B cell (primary cell): Measurements from ENCODE around the gene ITSN2. TPM values are rescaled to one million over a fixed set of nuclear protein-coding genes. Genes with fewer than 3 reads are reported as not detected.

Experiments used
- ATAC-seq: fragments of 200-7000 bp; cut with Tn5 transposase; one replicate; pipeline ENCODE4 v1.10.0; 2021; ENCODE audit warnings: low read depth, mild to moderate bottlenecking, moderate number of reproducible peaks, moderate library complexity
- CTCF ChIA-PET: fragments of 350-600 bp; sonication (Branson Sonifier 250); formaldehyde crosslinking; loops from one replicate; lab custom pipeline; 2021; ENCODE audit warnings: antibody characterized with exemption, inconsistent platforms; lab: Charles Lee
- POLR2A ChIA-PET: fragments of 350-600 bp; sonication (Branson Sonifier 250); formaldehyde crosslinking; loops from one replicate; lab custom pipeline; 2021; ENCODE audit warnings: antibody characterized with exemption; lab: Charles Lee
- DNase-seq: peaks from one replicate; pipeline ENCODE4 v3.0.0; 2013
- H2AFZ ChIP-seq: 2 replicates; pipeline ENCODE4 v1.6.1; 2012; ENCODE audit warnings: mild to moderate bottlenecking, low read depth, low read length; ENCODE audit not compliant: insufficient read depth, poor library complexity, severe bottlenecking
- H3K27ac ChIP-seq, 2 donors: 1 replicate in 1 of 2; 2 replicates in 1 of 2; pipeline ENCODE4 v1.5.1; 2012 to 2013; ENCODE audit warnings: low read length in 2 of 2, mild to moderate bottlenecking in 2 of 2, moderate library complexity in 1 of 2
- H3K27me3 ChIP-seq, 4 experiments: fragments of 200-600 bp in 1 of 4; sonication (generic) in 1 of 4; replicated peaks in 1 of 4; 1 replicate in 2 of 4; 2 replicates in 2 of 4; pipeline versions ENCODE4 v1.6.1 to v1.7.0; 2013 to 2016; ENCODE audit warnings: low read length in 3 of 4, mild to moderate bottlenecking in 2 of 4, mixed read lengths in 1 of 4, moderate library complexity in 1 of 4; ENCODE audit not compliant: insufficient read depth in 4 of 4, control insufficient read depth in 3 of 4; ENCODE audit errors: control extremely low read depth in 1 of 4
- H3K36me3 ChIP-seq, 2 experiments: replicated peaks in 1 of 2; 1 replicate in 1 of 2; 2 replicates in 1 of 2; pipeline versions ENCODE4 v1.6.1 to v1.7.1; 2013; ENCODE audit warnings: low read length in 1 of 2; ENCODE audit not compliant: insufficient read depth in 2 of 2, control insufficient read depth in 1 of 2; ENCODE audit errors: control extremely low read depth in 1 of 2, extremely low read depth in 1 of 2
- H3K4me1 ChIP-seq, 2 donors: fragments of 200-600 bp in 1 of 2; sonication (generic) in 1 of 2; 1 replicate in 1 of 2; 2 replicates in 1 of 2; pipeline versions ENCODE4 v1.5.1 to v1.6.1; 2013 to 2017; ENCODE audit warnings: low read length in 2 of 2; ENCODE audit not compliant: control insufficient read depth in 2 of 2, insufficient read depth in 2 of 2
- H3K4me2 ChIP-seq: replicated peaks from 2 replicates; pipeline ENCODE3; 2012; ENCODE audit warnings: mild to moderate bottlenecking, low read depth, low read length; ENCODE audit not compliant: poor library complexity, severe bottlenecking
- H3K4me3 ChIP-seq, 5 experiments: fragments of 200-600 bp in 1 of 5; sonication (generic) in 1 of 5; 1 replicate in 3 of 5; 2 replicates in 2 of 5; pipeline versions ENCODE4 v1.5.1 to v1.7.0; 2011 to 2016; ENCODE audit warnings: low read length in 4 of 5, mild to moderate bottlenecking in 4 of 5, low read depth in 2 of 5, control low read depth in 1 of 5, moderate library complexity in 1 of 5; ENCODE audit not compliant: insufficient read depth in 1 of 5; ENCODE audit errors: control extremely low read depth in 1 of 5, extremely low read depth in 1 of 5
- H3K79me2 ChIP-seq: fragments of 200-600 bp; sonication (generic); one replicate; pipeline ENCODE4 v1.6.0; 2016; ENCODE audit warnings: low read length; ENCODE audit not compliant: control insufficient read depth, insufficient read depth
- H3K9ac ChIP-seq: fragments of 200-600 bp; sonication (generic); 2 replicates; pipeline ENCODE4 v1.6.1; 2017; ENCODE audit warnings: mild to moderate bottlenecking, low read length, moderate library complexity
- H3K9me3 ChIP-seq, 3 donors: one replicate each; pipeline versions ENCODE4 v1.6.1 to v1.7.1; 2013; ENCODE audit warnings: low read length in 2 of 3; ENCODE audit not compliant: control insufficient read depth in 2 of 3, insufficient read depth in 1 of 3; ENCODE audit errors: control extremely low read depth in 1 of 3
- H4K20me1 ChIP-seq: 2 replicates; pipeline ENCODE4 v1.6.0; 2012; ENCODE audit warnings: mild to moderate bottlenecking, low read length; ENCODE audit not compliant: insufficient read depth, control insufficient read depth, poor library complexity, severe bottlenecking
- H3K27ac Mint-ChIP-seq: one replicate; pipeline ENCODE4 v1.8.0; 2021; ENCODE audit warnings: mixed read lengths
- H3K27me3 Mint-ChIP-seq: one replicate; pipeline ENCODE4 v1.8.0; 2021; ENCODE audit warnings: mixed read lengths
- H3K4me1 Mint-ChIP-seq: one replicate; pipeline ENCODE4 v1.8.0; 2021; ENCODE audit warnings: mixed read lengths
- H3K4me3 Mint-ChIP-seq: one replicate; pipeline ENCODE4 v1.8.0; 2021; ENCODE audit warnings: mixed read lengths
- H3K9me3 Mint-ChIP-seq: one replicate; pipeline ENCODE4 v1.8.0; 2022; ENCODE audit warnings: mixed read lengths; ENCODE audit not compliant: insufficient read depth
- CTCF ChIP-seq: fragments of 200-600 bp; IDR thresholded peaks from one replicate; pipeline ENCODE4 v1.8.0; 2022; ENCODE audit warnings: antibody characterized with exemption, mild to moderate bottlenecking
- EZH2 ChIP-seq: IDR thresholded peaks from 2 replicates; pipeline ENCODE4 v1.6.1; 2012; ENCODE audit warnings: borderline replicate concordance, low read depth, mild to moderate bottlenecking, moderate library complexity, low read length; ENCODE audit not compliant: insufficient read depth, poor library complexity, severe bottlenecking
- WGBS: methylation state at CpG from one replicate; pipeline ENCODE4 v1.1.5; 2013; ENCODE audit warnings: missing lambda C conversion rate; ENCODE audit not compliant: insufficient coverage; 5-methylcytosine and 5-hydroxymethylcytosine counted together
- intact Hi-C: fragments of 100-400 bp; cut with micrococcal nuclease; formaldehyde crosslinking; loops from one replicate; pipeline ENCODE4 v1.10.0; 2022
- polyA plus RNA-seq: library from polyadenylated mRNA; depleted of rRNA; stranded (reverse); fragments of >200 nt; gene quantifications from 2 replicates; pipeline ENCODE4 v1.2.3, GENCODE V29; 2012
- total RNA-seq, 2 donors: library from RNA; stranded (reverse); fragments of 120-200 nt in 1 of 2; gene quantifications; 1 replicate in 1 of 2; 2 replicates in 1 of 2; pipeline versions ENCODE4 v1.2.3 to v1.2.4, GENCODE V29; 2013 to 2022

The ITSN2 gene
- total and polyA plus RNA-seq, 2 donors (not counting 1 experiment from before 2014, with no cell fraction given), result 107 to 200 TPM

GRCh38 chr2:24269265-24269664 lies 91.1 kb downstream of the ITSN2 start:
- Mint-ChIP-seq H3K4me1 (peaks cover 2% of the 10 kb centered on the region), H3K4me3 (no peak overlapping the region), H3K9me3 (no peaks in the 10 kb centered on the region), H3K27me3 (no peaks in the 10 kb centered on the region), H3K27ac (no peak overlapping the region)
- DNase-seq, result no peak
- 95% methylated on average over 1 of the region's 3 CpGs for WGBS
- Histone ChIP-seq H3K27me3 (no peaks in the 10 kb centered on the region), H2AFZ (no peak overlapping the region), H3K9ac (no peak overlapping the region), H3K4me2 (no peak overlapping the region), H3K9me3 (no peaks in the 10 kb centered on the region), H3K36me3 (peaks cover 27 to 88% of the 10 kb centered on the region in 2 experiments), H4K20me1 (no peaks in the 10 kb centered on the region), H3K27ac (no peak overlapping the region), H3K4me1 (no peaks in the 10 kb centered on the region), H3K4me3 (no peak overlapping the region), H3K79me2 (peaks cover 4% of the 10 kb centered on the region)
- intact Hi-C loops, result no loop called here
- TF ChIP-seq EZH2, result no peak
- no peak for TF ChIP-seq CTCF
- CTCF ChIA-PET, result no interaction called here
- POLR2A ChIA-PET, result no interaction called here
- no peak for ATAC-seq

- intact Hi-C loops, result no loop called here
- no peak overlapping the region for H3K27ac Mint-ChIP-seq
- Histone ChIP-seq H3K79me2 (peaks cover 4% of the 10 kb centered on the region), H2AFZ (no peak overlapping the region), H3K4me1 (no peaks in the 10 kb centered on the region), H3K9me3 (no peaks in the 10 kb centered on the region), H3K4me3 (no peak overlapping the region), H4K20me1 (no peaks in the 10 kb centered on the region), H3K4me2 (no peak overlapping the region), H3K36me3 (peaks cover 23 to 75% of the 10 kb centered on the region in 2 experiments), H3K27ac (no peak overlapping the region), H3K9ac (no peak overlapping the region), H3K27me3 (no peaks in the 10 kb centered on the region)
- ATAC-seq (no peak), DNase-seq (no peak)
- H3K4me3 Mint-ChIP-seq, result no peak overlapping the region
- no peaks in the 10 kb centered on the region for H3K9me3 Mint-ChIP-seq
- ChIA-PET POLR2A (no interaction called here), CTCF (no interaction called here)
- TF ChIP-seq CTCF, result no peak
- TF ChIP-seq EZH2, result no peak
- H3K4me1 Mint-ChIP-seq, result peaks cover 14% of the 10 kb centered on the region
- no CpG with 5 or more reads among the region's 2 CpGs for WGBS
- H3K27me3 Mint-ChIP-seq, result no peaks in the 10 kb centered on the region
Measured at GRCh38 chr2:24265212-24265611, 95.1 kb downstream of the ITSN2 start.
